ENCODE measurements around the gene MCC. TPM values are rescaled to one million over a fixed set of nuclear protein-coding genes. Genes with fewer than 3 reads are reported as not detected.

MCC gene
- total and polyA plus RNA-seq, 2 donors (not counting 1 experiment from before 2014, with no cell fraction given): 0.09 to 0.32 TPM

DNA sequence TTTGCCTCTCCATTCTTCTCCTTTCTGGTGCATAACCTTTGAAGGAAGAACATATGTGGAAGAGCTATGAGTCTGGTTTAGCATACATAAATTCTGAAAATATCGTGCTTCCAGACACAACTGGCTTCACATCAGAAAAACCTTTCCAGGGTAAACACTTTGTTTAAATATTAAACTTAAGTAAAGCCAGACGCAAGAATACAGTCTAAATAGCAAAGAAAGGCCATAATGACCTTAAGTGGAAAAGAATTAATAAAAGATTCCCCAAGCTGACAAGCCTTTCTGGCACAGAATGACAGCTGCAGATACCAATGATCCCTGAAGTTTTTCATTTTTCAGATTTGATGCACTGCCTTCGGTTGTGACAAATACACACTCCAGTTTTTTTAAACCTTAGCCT, 40.0 kb downstream of the MCC start:
- no CpG with 5 or more reads among the region's 3 CpGs for WGBS (ENCODE audit: insufficient coverage)
- H4K20me1 ChIP-seq (ENCODE audit: control insufficient read depth, insufficient read depth, low read length, poor library complexity, severe bottlenecking): no peaks in the 10 kb centered on the region

DNA sequence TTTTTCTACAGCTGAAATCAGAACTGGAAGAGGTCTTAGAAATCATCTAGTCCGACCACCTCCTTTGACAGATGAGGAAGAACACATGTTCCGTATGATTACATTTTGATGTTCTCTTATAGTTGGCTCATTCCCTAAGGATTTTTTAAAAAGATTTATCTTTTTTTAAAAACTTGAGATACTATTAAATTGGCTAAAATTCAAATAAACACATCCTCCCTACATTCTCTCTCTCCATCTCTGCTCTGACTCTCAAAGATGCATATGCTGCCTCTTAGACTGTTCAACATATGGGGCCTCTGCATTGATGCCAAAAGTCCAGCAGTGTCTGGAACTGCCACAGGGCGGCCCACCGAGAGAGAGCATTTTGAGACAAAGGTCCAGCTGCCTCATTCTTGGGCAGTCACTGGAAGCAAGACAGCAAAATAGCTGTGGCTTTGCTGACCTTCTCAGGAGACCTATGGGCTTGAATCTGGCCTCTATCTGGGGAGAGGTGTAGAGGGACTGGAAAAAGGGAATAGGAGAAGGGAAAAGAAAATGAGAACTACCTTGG, 40.7 kb downstream of the MCC start:
- 26% methylated on average over 2 of the region's 4 CpGs for WGBS (ENCODE audit: insufficient coverage)
- Histone ChIP-seq H2AFZ (ENCODE audit: insufficient read depth, low read depth, low read length, poor library complexity, severe bottlenecking) (no peak overlapping the region), H3K4me2 (replicated peaks; ENCODE audit: low read depth, low read length, poor library complexity, severe bottlenecking) (no peak overlapping the region), H3K9me3 (ENCODE audit: control extremely low read depth in 1 of 3, control insufficient read depth in 2 of 3, insufficient read depth in 1 of 3, low read length in 2 of 3) (no peaks in the 10 kb centered on the region), H3K79me2 (ENCODE audit: control insufficient read depth, insufficient read depth, low read length) (no peaks in the 10 kb centered on the region), H3K4me3 (ENCODE audit: control extremely low read depth in 1 of 5, extremely low read depth in 1 of 5, insufficient read depth in 1 of 5, low read depth in 2 of 5, low read length in 4 of 5) (no peak overlapping the region), H3K4me1 (ENCODE audit: control insufficient read depth in 2 of 2, insufficient read depth in 2 of 2, low read length in 2 of 2) (no peaks in the 10 kb centered on the region), H4K20me1 (ENCODE audit: control insufficient read depth, insufficient read depth, low read length, poor library complexity, severe bottlenecking) (no peaks in the 10 kb centered on the region), H3K36me3 (replicated peaks in 1 of 2; ENCODE audit: control extremely low read depth in 1 of 2, control insufficient read depth in 1 of 2, extremely low read depth in 1 of 2, insufficient read depth in 2 of 2, low read length in 1 of 2) (no peaks in the 10 kb centered on the region), H3K27me3 (replicated peaks in 1 of 4; ENCODE audit: control extremely low read depth in 1 of 4, control insufficient read depth in 3 of 4, insufficient read depth in 4 of 4, low read length in 3 of 4) (peaks cover 0 to 7% (median 0%) of the 10 kb centered on the region in 4 experiments), H3K27ac (ENCODE audit: low read length in 2 of 2) (no peak overlapping the region), H3K9ac (ENCODE audit: low read length) (no peak overlapping the region)
- Mint-ChIP-seq H3K9me3 (ENCODE audit: insufficient read depth) (peaks cover 2% of the 10 kb centered on the region), H3K4me1 (no peaks in the 10 kb centered on the region), H3K27me3 (peaks cover 51% of the 10 kb centered on the region), H3K4me3 (no peak overlapping the region), H3K27ac (no peak overlapping the region)
- POLR2A ChIA-PET: no interaction called here
- DNase-seq (no peak), ATAC-seq (ENCODE audit: low read depth) (no peak)
- CTCF ChIA-PET: no interaction called here
- no peak for TF ChIP-seq EZH2 (IDR thresholded peaks at IDR 0.05; ENCODE audit: borderline replicate concordance, insufficient read depth, low read depth, low read length, poor library complexity, severe bottlenecking)
- TF ChIP-seq, protein P1, sequence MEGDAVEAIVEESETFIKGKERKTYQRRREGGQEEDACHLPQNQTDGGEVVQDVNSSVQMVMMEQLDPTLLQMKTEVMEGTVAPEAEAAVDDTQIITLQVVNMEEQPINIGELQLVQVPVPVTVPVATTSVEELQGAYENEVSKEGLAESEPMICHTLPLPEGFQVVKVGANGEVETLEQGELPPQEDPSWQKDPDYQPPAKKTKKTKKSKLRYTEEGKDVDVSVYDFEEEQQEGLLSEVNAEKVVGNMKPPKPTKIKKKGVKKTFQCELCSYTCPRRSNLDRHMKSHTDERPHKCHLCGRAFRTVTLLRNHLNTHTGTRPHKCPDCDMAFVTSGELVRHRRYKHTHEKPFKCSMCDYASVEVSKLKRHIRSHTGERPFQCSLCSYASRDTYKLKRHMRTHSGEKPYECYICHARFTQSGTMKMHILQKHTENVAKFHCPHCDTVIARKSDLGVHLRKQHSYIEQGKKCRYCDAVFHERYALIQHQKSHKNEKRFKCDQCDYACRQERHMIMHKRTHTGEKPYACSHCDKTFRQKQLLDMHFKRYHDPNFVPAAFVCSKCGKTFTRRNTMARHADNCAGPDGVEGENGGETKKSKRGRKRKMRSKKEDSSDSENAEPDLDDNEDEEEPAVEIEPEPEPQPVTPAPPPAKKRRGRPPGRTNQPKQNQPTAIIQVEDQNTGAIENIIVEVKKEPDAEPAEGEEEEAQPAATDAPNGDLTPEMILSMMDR (IDR thresholded peaks at IDR 0.05): no peak
- intact Hi-C loops (cut with micrococcal nuclease): no loop called here

More for the DNA sequence above, 40.0 kb downstream of the MCC start:
- Histone ChIP-seq H3K4me2 (replicated peaks; ENCODE audit: low read depth, low read length, poor library complexity, severe bottlenecking) (no peak overlapping the region), H3K9me3 (ENCODE audit: control extremely low read depth in 1 of 3, control insufficient read depth in 2 of 3, insufficient read depth in 1 of 3, low read length in 2 of 3) (no peaks in the 10 kb centered on the region), H3K27me3 (replicated peaks in 1 of 4; ENCODE audit: control extremely low read depth in 1 of 4, control insufficient read depth in 3 of 4, insufficient read depth in 4 of 4, low read length in 3 of 4) (peaks cover 0 to 7% (median 0%) of the 10 kb centered on the region in 4 experiments), H3K9ac (ENCODE audit: low read length) (no peak overlapping the region), H3K4me1 (ENCODE audit: control insufficient read depth in 2 of 2, insufficient read depth in 2 of 2, low read length in 2 of 2) (no peaks in the 10 kb centered on the region), H3K4me3 (ENCODE audit: control extremely low read depth in 1 of 5, extremely low read depth in 1 of 5, insufficient read depth in 1 of 5, low read depth in 2 of 5, low read length in 4 of 5) (no peak overlapping the region), H3K27ac (ENCODE audit: low read length in 2 of 2) (no peak overlapping the region), H2AFZ (ENCODE audit: insufficient read depth, low read depth, low read length, poor library complexity, severe bottlenecking) (no peak overlapping the region), H3K36me3 (replicated peaks in 1 of 2; ENCODE audit: control extremely low read depth in 1 of 2, control insufficient read depth in 1 of 2, extremely low read depth in 1 of 2, insufficient read depth in 2 of 2, low read length in 1 of 2) (no peaks in the 10 kb centered on the region), H3K79me2 (ENCODE audit: control insufficient read depth, insufficient read depth, low read length) (no peaks in the 10 kb centered on the region)
- Mint-ChIP-seq H3K4me3 (no peak overlapping the region), H3K27ac (no peak overlapping the region), H3K9me3 (ENCODE audit: insufficient read depth) (peaks cover 2% of the 10 kb centered on the region), H3K4me1 (no peaks in the 10 kb centered on the region), H3K27me3 (peaks cover 46% of the 10 kb centered on the region)
- intact Hi-C loops (cut with micrococcal nuclease): no loop called here
- POLR2A ChIA-PET: no interaction called here
- TF ChIP-seq, protein P1 (IDR thresholded peaks at IDR 0.05): no peak
- no peak for TF ChIP-seq EZH2 (IDR thresholded peaks at IDR 0.05; ENCODE audit: borderline replicate concordance, insufficient read depth, low read depth, low read length, poor library complexity, severe bottlenecking)
- DNase-seq: no peak
- no peak for ATAC-seq (ENCODE audit: low read depth)
- CTCF ChIA-PET: no interaction called here

Data from B cell (primary cell).